Tibial nerve (tissue), 4 donors: ENCODE results near the gene RAP2C. TPM values are rescaled to one million over a fixed set of nuclear protein-coding genes. Genes with fewer than 3 reads are reported as not detected.

Source experiments
- DNase-seq, 2 donors: peaks; one replicate each; pipeline ENCODE4 v3.0.0-alpha.2; 2019; ENCODE audit warnings: low spot score in 2 of 2
- H3K27ac ChIP-seq, 4 donors: fragments of 200-600 bp; sonication (generic) in 3 of 4; one replicate each; pipeline ENCODE4 v1.5.1; 2017 to 2019; ENCODE audit warnings: mild to moderate bottlenecking in 1 of 4
- H3K27me3 ChIP-seq, 2 donors: fragments of 200-600 bp; sonication (generic) in 1 of 2; one replicate each; pipeline versions ENCODE4 v1.5.1 to v1.6.0; 2017 to 2019
- H3K36me3 ChIP-seq, 3 donors: fragments of 200-600 bp; sonication (generic); one replicate each; pipeline ENCODE4 v1.5.1; 2018 to 2019
- H3K4me1 ChIP-seq, 4 donors: fragments of 200-600 bp; sonication (generic) in 3 of 4; one replicate each; pipeline ENCODE4 v1.5.1; 2017 to 2019
- H3K4me3 ChIP-seq, 4 donors: fragments of 200-600 bp; sonication (generic) in 3 of 4; one replicate each; pipeline ENCODE4 v1.5.1; 2017 to 2019; ENCODE audit warnings: mild to moderate bottlenecking in 1 of 4, moderate library complexity in 1 of 4
- H3K9me3 ChIP-seq, 4 donors: fragments of 200-600 bp; sonication (generic) in 3 of 4; one replicate each; pipeline ENCODE4 v1.5.1; 2017 to 2019
- EP300 ChIP-seq, 2 donors: sonication (generic); formaldehyde crosslinking; IDR thresholded peaks; one replicate each; pipeline ENCODE4 v1.6.1; 2017; ENCODE audit warnings: antibody characterized with exemption in 2 of 2, mild to moderate bottlenecking in 1 of 2
- POLR2A ChIP-seq, 2 donors: fragments of 450-650 bp; IDR thresholded peaks; one replicate each; pipeline ENCODE4 v1.6.1; 2017; ENCODE audit warnings: antibody characterized with exemption in 2 of 2, mild to moderate bottlenecking in 2 of 2, moderate library complexity in 2 of 2
- WGBS, 2 donors: methylation state at CpG; one replicate each; pipeline ENCODE4 v1.1.5; 2018; 5-methylcytosine and 5-hydroxymethylcytosine counted together
- total RNA-seq, 4 donors: library from RNA; depleted of rRNA; stranded (reverse); fragments of >200 nt; gene quantifications; one replicate each; pipeline ENCODE4 v1.1.0, GENCODE V29; 2016
- TF ChIP-seq, protein P1 (sequence below), 5 experiments: fragments of 200-600 bp in 3 of 5; fragments of 450-650 bp in 2 of 5; sonication (generic) in 3 of 5; IDR thresholded peaks; one replicate each; pipeline ENCODE4 v1.5.1; 2016 to 2019; ENCODE audit warnings: antibody characterized with exemption in 5 of 5, mild to moderate bottlenecking in 3 of 5, moderate library complexity in 2 of 5

Gene RAP2C
- total RNA-seq, 4 donors from 2014 or later: 15.3 to 21.1 (median 16.5) TPM

DNA sequence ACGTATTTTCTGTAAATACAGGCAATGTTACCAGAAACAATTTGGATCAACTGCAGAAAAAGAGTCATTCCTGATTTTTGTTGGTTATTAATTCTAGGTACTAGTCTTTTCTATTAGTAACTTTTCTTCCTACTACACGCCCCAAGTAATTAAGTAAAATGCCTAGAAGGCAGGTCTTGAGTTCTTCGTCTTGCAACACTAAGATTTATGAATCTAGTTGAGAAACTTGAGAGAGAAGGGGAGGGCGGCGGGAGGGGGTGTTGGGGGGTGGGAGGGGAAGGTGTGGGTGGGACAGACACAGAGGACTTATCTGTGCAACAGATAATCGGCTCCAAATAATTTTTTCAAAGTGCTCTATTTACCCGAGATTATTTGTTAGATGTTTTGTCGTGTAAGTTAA, 3.0 kb downstream of the RAP2C start:
- Histone ChIP-seq H3K9me3 (no peaks in the 10 kb centered on the region), H3K4me3 (peak overlapping the region; percentile 41 to 88 (median 68)), H3K36me3 (no peaks in the 10 kb centered on the region), H3K27me3 (peaks cover 0 to 5% of the 10 kb centered on the region in 2 donors), H3K4me1 (peaks cover 0 to 37% (median 2%) of the 10 kb centered on the region in 4 donors), H3K27ac (peak overlapping the region in 3 of 4 donors; percentile 97 to 98 (median 97))
- TF ChIP-seq POLR2A (IDR thresholded peaks at IDR 0.05): no peak
- TF ChIP-seq, protein P1, sequence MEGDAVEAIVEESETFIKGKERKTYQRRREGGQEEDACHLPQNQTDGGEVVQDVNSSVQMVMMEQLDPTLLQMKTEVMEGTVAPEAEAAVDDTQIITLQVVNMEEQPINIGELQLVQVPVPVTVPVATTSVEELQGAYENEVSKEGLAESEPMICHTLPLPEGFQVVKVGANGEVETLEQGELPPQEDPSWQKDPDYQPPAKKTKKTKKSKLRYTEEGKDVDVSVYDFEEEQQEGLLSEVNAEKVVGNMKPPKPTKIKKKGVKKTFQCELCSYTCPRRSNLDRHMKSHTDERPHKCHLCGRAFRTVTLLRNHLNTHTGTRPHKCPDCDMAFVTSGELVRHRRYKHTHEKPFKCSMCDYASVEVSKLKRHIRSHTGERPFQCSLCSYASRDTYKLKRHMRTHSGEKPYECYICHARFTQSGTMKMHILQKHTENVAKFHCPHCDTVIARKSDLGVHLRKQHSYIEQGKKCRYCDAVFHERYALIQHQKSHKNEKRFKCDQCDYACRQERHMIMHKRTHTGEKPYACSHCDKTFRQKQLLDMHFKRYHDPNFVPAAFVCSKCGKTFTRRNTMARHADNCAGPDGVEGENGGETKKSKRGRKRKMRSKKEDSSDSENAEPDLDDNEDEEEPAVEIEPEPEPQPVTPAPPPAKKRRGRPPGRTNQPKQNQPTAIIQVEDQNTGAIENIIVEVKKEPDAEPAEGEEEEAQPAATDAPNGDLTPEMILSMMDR (IDR thresholded peaks at IDR 0.05): no peak
- WGBS, 2 donors: 2 to 25% methylated on average over 7 to 8 of the region's 8 CpGs
- no peak for DNase-seq

DNA sequence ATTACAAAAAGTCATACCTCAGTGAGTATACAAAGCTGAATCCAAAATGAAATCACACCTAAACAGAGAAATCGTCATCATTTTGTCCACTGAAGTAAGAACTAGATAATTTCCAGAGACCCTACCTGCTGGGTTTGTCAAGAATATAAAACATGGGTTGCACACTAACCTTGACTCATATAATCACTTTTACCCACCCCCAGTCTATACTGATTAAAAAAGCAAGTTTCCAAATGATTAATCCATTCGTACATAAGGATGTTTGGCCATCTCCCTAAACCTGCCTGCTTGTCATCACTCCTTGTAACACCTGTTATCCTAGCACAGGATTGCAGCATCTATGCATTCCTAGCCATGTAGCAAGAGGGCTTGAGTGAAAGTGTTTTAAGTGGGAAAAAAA, 4.7 kb downstream of the RAP2C start:
- Histone ChIP-seq H3K27me3 (peaks cover 0 to 12% of the 10 kb centered on the region in 2 donors), H3K4me3 (no peak overlapping the region), H3K9me3 (no peaks in the 10 kb centered on the region), H3K27ac (no peak overlapping the region), H3K36me3 (no peaks in the 10 kb centered on the region), H3K4me1 (peaks cover 0 to 32% (median under 1%) of the 10 kb centered on the region in 4 donors)
- no peak for DNase-seq
- no peak for TF ChIP-seq EP300 (IDR thresholded peaks at IDR 0.05)
- TF ChIP-seq, protein P1 (IDR thresholded peaks at IDR 0.05): no peak
- TF ChIP-seq POLR2A (IDR thresholded peaks at IDR 0.05): no peak
- 70 to 93% methylated on average over 2 of the region's 2 CpGs for WGBS, 2 donors

DNA sequence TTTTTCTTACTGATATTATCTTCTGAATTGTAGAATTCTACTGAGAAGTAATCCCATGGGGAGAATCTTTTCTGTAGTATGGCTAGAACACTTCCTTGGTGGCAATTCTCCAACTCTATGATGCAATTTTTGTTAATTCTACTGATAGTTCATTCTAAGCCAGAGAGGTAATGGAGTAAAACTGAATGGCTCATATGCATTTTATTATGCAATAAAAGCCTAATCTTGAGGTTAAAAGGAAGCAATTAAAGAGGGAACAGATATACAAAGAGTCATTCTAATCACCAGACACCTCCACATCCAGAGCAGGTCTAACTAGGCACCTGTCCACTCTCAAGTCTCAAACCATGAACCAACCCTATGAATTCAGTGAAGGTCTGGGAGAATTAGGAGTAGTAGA, 9.7 kb downstream of the RAP2C start:
- H3K27me3 ChIP-seq: peaks cover 0 to 18% of the 10 kb centered on the region in 2 donors
- H3K9me3 ChIP-seq: no peaks in the 10 kb centered on the region
- TF ChIP-seq EP300 (IDR thresholded peaks at IDR 0.05): no peak
- TF ChIP-seq, protein P1 (IDR thresholded peaks at IDR 0.05): no peak
- TF ChIP-seq POLR2A (IDR thresholded peaks at IDR 0.05): no peak
- peaks cover 0 to 18% (median 2%) of the 10 kb centered on the region in 4 donors for H3K4me1 ChIP-seq
- H3K27ac ChIP-seq: no peak overlapping the region
- no peak overlapping the region for H3K4me3 ChIP-seq
- DNase-seq: no peak
- H3K36me3 ChIP-seq: no peaks in the 10 kb centered on the region

DNA sequence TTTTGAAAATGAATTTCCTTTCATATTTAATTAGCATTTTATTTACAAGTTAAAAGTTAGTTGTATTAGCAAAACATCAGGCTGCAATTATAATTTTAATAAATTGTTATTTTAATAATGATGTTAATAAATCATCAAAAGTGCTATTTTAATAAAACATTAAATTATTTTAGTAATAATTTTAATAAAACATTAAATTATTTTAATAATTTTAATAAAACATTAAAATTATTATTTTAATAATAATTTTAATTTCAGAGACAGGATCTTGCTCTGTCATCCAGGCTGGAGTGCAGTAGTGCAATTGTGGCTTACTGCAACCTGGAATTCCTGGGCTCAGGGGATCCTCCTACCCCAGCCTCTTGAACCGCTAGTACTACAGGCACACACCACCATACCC, 10.8 kb downstream of the RAP2C start:
- H3K27me3 ChIP-seq: peaks cover 0 to 18% of the 10 kb centered on the region in 2 donors
- no peaks in the 10 kb centered on the region for H3K36me3 ChIP-seq
- no peak overlapping the region for H3K4me3 ChIP-seq
- no peaks in the 10 kb centered on the region for H3K9me3 ChIP-seq
- no peak overlapping the region for H3K27ac ChIP-seq
- 83 to 100% methylated on average over 1 of the region's 1 CpG for WGBS, 2 donors
- no peak for TF ChIP-seq POLR2A (IDR thresholded peaks at IDR 0.05)
- TF ChIP-seq, protein P1 (IDR thresholded peaks at IDR 0.05): no peak
- no peak for DNase-seq
- H3K4me1 ChIP-seq: peaks cover 0 to 13% (median 2%) of the 10 kb centered on the region in 4 donors

DNA sequence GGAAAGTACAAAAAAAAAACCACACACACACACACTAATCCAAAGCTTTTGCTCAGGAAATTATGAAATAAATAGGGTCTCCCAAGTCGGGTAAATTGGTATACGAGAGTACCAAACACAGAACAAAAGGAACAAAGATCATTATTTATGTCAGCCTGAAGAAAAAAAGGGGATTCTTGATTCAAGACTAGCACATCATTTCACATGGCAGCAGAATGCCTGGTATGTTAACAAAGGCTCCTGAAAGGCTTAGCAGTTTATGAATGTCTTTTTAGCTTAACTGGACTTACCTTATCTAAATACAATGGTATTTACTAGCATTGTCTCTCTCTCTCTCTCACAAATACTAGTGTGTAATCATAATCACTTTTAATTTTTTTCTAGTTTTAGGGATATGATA, 11.3 kb downstream of the RAP2C start:
- Histone ChIP-seq H3K4me3 (no peak overlapping the region), H3K36me3 (no peaks in the 10 kb centered on the region), H3K4me1 (peaks cover 0 to 9% (median 2%) of the 10 kb centered on the region in 4 donors), H3K9me3 (no peaks in the 10 kb centered on the region), H3K27me3 (peaks cover 0 to 18% of the 10 kb centered on the region in 2 donors), H3K27ac (no peak overlapping the region)
- TF ChIP-seq POLR2A (IDR thresholded peaks at IDR 0.05) (no peak), EP300 (IDR thresholded peaks at IDR 0.05) (no peak)
- TF ChIP-seq, protein P1 (IDR thresholded peaks at IDR 0.05): no peak
- WGBS, 2 donors: 31 to 52% methylated on average over 2 of the region's 2 CpGs
- no peak for DNase-seq
